GM21390 (cell line): ENCODE data around the gene KDM6B.

ENCODE experiments used
- ATAC-seq: cut with Tn5 transposase; IDR thresholded peaks from one replicate; pipeline ENCODE4 v1.9.1; 2021; ENCODE audit not compliant: unreplicated experiment

KDM6B gene

DNA sequence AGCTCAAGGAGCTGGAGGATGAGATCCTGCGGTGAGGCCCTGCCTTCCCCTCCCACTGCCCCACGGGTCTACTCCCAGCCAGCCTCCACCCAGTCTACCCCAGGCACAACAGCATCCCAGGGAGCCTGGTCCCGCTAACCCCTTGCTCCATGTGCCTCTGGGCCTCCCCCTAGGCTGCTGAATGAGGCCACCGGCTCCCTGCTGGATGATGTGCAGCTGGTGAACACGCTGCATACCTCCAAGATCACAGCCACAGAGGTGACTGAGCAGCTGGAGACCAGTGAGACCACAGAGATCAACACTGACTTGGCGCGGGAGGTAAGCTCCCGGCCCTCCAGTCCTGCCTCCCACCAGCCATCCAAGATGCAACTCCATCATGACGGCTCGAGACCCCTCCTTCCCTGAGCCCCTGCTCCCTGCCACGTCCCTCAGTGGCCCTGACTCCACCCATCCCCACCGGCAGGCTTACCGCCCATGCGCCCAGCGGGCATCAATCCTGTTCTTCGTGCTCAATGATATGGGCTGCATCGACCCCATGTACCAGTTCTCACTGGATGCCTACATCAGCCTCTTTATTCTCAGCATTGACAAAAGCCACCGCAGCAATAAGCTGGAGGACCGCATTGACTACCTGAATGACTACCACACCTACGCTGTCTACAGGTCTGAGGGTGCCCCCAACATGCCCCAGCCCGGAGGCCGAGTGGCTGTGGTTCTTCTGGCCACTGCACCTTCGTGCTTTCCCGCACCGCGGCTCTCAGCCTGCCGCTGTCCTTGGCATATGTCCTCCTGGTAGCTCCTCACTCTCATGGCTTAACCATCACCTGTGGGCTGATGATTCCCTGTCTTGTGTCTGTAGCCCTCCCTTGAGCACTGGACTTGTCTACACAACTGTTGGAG, 15.0 kb upstream of the KDM6B start:
- ATAC-seq: no peak

DNA sequence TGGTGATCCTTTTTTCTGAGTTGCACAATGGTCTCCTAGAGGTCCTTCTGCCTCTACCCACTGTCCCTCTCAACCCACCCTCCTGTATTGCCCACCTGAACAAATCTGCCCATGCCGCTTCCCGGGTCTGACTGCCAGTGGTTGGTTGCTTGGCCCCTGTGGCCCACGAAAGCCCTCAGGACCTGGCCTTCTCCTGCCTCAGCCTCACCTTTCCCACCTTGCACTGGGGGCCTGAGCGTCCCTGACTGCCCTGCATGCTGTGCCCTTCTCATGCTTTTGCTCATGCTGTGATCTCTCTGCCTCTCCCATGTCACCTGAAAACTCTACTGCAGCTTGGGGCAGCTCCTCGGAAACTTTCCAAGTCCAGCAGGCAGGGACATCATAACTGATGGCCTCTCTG, 13.8 kb upstream of the KDM6B start:
- ATAC-seq: no peak

DNA sequence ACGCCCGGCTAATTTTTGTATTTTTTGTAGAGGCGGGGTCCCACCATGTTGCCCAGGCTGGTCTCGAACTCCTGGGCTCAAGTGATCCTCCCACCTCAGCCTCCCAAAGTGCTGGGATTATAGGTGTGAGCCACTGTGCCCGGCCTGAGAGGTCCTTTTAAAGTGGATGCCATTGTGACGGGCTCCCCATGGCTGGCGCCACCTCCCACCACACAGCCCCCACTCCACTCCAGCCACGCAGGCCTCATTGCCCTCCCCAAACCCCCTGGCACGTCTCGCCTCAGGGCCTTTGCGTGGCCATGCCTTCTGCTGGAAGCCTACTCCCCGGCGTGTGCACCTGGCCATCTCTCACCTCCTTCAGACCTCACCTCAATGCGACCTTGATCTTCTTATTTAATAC, 11.9 kb upstream of the KDM6B start:
- ATAC-seq: no peak

DNA sequence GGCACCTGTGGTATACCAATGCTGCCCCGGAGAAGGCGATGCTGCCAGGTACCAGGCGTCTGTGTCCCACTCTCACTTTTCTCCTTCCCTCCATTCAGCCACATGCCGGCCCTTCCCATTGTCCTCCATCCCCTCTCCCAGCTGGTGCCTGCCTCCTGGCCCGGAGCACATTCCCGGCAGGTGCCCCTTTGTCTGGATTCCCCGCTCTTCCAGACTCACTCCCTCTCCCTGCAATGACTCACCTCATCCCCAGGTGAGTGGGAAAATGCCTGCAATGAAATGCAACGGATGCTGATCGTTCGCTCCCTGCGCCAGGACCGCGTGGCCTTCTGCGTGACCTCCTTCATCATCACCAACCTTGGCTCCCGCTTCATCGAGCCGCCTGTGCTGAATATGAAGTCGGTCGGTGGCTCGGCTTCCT, 10.4 kb upstream of the KDM6B start:
- ATAC-seq: no peak

DNA sequence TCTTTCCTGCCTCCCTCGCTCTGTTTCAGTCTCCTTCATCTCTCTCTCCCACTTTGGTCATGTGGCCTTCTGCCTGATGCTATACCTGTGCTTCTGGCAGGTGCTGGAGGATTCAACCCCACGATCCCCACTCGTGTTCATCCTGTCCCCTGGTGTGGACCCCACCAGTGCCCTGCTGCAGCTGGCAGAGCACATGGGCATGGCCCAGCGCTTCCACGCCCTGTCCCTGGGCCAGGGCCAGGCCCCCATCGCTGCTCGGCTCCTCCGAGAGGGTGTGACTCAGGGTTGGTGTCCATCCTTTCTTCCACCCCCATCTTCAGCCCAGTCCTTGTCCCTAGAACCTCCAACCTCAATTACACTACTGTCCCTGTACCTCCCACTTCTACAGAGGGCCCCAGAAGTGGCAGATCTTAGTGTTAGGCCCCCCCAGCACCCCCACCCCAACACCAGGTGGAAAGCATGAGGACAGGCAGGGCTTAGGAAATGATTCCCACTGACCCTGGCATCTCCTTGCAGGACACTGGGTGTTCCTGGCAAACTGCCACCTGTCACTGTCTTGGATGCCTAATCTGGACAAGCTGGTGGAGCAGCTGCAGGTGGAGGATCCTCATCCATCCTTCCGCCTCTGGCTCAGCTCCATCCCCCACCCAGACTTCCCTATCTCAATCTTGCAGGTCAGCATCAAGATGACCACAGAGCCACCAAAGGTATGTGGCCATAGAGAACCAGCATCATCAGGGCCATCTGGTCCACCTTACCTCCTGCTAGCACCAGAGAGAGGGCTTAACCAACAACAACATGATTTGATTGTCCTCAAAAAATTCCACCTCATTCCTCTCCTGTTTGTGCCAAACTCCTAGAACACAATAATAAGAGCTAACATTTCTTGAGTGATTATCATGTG, 9.7 kb upstream of the KDM6B start:
- no peak for ATAC-seq

DNA sequence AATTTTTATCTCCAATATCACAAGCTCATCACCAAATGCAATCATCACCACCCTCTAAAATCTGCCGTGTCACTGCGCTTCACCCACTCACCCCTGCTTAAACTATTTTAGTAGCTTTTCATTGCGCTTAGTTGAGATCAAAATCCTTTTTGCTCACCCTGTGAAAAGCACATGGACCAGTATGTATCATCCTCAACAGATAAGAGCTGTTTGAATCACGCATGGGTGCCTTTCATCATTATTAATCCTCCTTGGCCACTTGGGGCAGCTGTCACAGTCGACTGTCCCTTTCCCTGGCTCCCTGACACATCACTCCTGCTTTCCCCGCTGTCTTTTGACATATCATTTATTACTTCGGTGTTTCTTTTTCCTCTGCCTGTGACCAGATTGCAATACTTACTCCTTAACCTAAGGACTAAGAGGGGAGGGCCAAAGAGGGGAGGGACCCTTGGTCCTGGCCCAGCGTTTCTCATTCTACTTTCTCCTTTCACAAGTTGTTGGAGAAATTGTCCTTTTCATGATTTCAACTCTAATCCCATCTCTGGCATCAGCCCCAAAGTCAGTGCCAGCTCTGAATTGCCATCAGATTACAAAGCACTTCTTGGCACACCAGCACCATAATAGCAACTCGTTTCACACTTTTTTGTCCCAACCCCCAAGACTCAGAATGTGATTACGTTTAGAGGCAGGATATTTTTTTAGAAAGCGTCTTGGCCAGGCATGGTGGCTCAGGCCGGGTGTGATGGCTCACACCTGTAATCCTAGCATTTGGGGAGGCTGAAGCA, 8.6 kb upstream of the KDM6B start:
- ATAC-seq: no peak

DNA sequence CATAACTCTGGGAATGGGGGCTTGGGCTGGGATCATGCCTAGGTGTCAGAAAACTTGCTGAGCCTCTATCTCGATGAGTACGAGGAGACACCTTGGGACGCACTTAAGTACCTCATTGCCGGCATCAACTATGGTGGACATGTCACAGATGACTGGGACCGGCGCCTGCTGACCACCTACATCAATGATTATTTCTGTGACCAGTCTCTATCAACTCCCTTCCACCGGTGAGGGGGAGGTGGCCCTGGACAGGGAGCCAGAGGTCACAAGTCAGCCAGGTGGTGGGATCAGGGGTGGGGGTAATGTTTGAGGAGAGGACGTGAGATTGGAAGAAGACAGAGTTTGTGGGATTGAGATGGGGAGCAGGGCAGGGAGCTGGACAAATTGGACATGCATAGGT, 3.4 kb upstream of the KDM6B start:
- no peak for ATAC-seq

DNA sequence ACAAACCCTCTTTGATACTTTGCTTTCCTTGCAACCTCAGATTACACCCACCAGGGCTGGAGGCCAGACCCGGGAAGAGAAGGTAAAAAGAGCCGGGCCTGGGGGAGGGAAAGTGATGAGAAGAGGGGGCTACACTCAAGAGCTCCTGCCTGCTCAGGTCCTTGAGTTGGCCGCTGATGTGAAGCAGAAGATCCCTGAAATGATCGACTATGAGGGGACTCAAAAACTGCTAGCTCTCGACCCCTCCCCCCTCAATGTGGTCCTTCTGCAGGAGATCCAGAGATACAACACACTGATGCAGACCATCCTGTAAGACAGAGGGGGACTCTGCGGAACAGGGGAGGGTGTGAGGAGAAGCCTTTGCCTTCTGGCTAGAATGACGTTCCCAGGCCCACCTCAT, 2.8 kb upstream of the KDM6B start:
- no peak for ATAC-seq

DNA sequence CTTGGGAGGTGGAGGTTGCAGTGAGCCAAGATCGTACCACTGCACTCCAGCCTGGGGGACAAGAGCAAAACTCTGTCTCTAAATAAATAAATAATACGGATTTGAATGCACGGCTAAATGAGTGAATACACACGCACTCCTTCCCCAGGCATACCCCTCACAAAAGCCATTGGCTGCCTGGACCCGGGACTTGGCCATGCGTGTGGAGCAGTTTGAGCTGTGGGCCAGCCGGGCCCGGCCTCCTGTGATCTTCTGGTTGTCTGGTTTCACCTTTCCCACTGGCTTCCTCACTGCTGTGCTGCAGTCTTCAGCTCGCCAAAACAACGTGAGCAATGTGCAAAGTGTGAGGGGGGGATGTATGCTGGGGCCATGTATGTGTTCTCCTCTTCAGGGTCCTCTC, 1.6 kb upstream of the KDM6B start:
- ATAC-seq: no peak

DNA sequence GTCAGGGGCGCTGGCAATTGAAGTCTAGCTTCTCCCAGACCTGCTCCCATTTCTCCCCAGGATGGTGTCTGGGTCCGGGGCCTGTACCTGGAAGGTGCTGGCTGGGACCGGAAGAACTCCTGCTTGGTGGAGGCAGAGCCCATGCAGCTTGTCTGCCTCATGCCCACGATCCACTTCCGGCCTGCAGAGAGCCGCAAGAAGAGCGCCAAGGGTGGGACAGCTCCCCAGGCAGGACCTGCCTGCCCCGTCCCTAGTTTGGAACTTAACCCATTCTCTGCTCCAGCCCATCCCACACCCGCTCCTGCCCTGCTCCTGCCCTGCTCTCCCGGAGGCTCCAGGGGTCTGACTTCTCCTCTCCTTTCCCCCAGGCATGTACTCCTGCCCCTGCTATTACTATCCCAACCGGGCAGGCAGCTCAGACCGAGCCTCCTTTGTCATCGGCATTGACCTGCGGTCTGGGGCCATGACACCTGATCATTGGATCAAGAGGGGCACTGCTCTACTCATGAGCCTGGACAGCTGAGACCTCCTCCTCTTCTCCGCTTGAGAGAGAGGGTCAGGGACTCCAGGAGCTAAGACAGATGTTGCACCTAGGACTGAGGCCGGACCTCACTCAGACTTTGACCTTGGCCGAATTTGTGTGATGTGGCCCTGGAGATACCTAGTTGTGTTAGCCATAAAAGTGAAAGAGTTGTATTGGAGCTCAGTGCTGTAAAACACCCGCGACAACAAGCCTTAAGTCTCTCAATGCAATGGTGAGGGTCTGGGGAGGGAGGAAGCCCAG, 814 bp upstream of the KDM6B start:
- no peak for ATAC-seq

DNA sequence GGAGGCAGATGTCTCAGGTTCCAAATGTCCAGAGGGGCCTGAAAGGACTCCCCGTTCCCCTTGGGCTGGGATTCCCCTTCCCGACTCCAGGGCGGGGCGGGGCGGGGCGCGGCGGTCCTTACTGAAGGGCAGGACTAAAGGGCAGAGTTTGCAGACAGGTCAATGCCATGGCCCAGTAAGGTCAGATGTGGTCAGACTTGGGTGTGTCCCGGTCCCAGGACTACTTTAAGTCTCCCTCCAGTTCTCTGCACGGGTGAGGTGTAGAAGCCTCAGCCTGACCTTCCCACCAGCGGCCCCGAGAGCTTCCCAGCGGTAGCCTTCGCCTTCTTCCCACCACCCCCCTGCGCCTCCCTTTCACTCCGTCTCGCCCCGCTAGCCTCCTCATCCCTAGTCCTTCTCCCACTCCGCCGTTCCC, 532 bp downstream of the KDM6B start:
- ATAC-seq: no peak

DNA sequence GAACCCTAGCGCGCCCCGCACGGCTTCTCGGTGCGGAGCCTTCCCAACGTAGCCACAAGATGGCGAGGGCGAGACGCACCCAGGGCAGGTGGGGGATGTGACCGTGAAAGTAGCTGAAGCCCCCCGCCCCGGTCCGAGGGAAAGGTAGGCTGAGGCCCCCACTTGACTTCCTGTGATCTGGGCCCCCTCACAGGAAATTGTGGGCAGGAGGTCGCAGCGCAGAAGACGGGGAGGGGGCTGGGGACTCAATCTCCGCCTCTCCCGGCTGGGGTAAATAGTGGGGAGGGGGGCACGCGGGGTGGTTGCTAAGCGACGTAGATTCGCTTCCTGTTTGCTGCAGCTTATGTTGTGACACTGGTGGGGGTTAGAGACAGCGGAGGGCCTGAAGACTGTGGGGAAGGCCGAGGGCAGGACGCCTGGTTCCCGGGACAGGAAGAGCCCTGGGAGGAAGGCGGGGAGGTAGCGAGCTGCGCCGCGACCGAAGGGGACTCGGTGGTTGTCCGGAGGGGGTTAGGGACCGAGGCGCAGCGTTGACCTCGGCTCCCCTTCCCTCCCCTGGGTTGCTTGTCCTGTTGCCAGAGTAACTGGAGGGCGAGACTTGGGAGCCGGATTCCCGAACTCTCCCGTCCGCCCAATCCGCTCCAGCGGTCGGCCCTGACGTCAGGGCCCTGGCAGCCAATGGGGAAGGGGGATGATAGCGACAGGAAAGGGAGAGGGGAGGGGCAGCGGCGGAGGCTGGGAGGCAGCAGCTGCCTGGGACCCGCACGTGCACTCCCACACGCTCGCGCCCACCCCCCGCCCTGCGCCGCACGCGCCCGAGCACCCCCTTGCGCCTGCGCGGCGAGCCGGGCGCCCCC, 1.2 kb downstream of the KDM6B start:
- peak; percentile 48 for ATAC-seq

DNA sequence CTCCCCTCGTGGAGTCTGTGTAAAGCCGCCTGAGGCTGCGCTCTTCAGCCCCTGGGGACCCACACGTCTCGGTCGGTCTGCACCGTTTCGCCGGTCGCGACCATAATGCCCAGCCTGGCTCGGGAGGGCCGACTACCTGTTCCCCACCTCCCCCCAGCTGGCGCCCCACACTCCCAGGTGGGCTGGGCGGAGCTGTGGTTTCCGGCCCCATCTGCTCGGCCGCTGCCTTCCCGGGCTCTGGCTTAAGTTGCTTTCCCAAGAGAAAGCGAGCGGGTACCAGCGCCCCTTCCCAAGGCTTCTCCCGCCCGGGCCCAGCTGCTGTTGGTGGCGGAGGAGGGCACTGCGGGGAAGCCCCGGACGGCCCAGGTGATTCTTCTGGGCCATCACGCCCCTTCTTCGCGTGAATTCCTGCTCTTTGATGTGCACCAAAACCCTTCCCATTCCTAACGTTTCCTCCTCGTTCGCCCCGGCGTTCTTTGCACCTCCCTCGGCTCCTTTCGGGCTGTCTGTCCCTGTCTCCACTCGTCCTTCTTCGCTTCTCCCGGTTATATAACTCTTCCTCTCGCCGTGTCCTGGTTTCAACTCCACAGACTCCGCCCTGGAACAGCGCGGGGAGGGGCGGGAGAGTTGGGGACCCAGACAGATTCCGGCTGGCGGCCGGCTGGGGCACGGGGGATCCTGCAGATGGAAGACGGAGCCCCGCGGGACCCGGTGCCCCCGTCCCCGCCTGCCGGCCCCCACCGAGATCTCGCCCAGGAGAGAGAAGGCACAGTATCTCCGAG, 2.0 kb downstream of the KDM6B start:
- peak; percentile 31 for ATAC-seq

DNA sequence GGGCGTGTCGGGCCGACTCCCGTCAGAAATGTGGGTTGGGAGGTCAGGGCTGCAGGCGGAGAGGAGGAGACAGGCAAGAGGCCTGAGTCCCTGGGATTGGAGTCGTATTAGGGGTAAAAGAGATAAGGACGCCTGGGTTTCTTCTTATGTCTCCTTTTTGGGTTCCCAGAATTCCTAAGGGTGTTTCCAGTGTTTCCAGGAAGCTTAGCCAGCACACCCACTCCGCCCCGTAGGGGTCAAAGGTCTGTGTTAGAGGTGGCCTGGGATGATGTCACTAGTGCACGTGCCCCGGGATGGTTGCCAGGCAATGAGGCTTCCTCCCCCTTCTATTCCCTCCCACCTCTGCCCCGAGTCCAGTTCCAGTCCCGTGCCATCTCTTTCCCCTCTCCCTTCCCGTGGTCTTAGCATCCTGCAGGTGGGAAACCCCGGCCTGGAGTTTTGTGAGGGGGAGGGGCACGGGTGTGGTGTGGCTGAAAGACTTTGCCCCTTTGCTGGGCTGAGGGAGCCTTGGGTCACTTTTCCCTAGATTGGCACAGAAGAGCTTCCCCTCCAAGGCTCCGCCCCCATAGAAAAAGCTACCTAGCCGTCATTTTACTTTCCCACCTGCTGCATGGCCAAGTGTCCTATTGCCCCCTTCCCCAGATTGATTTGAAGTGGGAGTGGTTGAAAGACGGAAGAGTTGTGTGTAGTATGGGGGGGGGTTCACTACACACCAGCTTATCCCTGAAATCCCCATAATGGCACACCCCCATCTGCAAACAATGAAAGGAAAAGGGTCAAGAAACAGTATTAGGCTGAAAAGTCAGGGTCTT, 2.8 kb downstream of the KDM6B start:
- ATAC-seq: no peak

DNA sequence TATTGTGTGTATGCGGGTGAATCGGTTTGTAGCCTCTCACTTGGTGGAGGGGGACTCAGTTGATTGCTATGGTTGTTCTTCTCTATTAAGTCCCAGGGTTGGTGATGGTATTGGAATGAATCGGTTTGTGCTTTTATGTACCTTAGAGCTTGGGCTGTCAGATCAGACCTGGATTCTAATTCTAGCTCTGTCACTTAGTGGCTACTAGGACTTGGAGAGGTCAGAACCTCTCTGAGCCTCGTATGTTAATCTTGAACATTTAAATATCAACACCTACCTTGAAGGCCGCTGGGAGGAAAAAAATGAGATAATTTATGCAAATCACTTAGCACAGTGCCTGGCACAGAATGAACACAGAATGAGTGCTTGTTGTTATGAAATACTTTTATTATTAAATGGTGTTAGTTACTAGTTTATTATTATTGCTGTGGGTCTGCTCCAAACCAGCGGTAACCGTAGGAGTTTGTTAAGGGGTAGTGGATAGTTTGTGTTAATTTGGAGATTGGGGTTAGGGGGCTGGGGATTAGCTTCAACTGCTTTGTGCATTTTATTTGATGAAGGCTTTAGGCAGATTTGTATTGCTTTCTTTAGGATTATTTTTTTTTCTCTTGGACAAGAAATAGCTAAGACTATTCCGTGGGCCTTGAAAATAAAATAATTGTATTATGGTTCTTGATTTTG, 3.5 kb downstream of the KDM6B start:
- ATAC-seq: no peak

DNA sequence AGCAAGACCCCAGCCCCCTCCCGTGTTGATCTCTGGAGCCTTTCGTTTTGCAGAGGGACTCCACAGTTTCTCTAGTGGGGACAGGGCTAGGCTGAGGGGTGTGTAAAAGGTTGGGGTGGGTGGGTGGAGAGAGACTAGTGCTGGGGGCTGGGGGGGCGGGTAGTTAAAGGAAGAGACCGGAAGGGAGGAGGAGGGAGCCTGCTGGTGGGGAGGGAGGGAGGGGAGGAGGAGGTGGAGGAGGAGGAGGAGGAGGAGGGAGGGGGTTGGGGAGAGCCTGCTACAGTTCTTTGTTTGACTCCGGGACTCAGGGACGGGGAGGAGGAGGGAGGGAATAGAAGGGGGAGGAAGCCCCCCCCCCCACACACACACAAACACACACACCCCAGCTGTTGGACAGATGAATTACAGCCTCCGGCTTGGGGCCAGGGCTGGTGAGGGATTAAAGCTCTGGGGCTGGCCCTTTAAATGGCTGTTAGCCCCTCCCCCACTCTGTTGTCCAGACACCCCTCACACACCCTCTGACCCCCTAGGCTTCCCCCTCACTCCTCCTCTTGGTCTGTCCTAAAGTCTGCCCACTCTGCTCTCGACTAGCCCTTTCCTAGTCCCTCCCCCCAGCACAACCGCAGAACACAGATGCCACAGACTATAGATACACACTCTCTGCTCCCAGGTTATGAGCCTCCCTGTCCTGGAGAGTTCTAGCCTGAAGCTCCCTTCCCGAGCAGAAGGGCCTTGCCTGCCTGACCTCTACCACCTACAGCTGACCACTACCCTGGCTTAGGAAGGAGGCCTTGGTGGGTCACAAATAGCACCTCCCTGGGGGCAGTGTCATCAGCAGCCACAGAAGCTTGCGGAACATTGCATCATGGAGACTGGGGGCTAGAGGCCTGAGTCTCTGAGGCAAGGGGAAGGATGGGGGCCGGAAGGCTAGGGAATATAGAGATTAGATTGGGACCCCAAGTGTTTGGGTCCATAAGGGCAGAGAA, 4.4 kb downstream of the KDM6B start:
- no peak for ATAC-seq
